Coronary artery (tissue), 2 donors: ENCODE results near the gene ATP8B1.
"Not testable (repeated sequence)": the region's sequence is repeated elsewhere in the genome, so short reads cannot be mapped to it uniquely, and the experiment has no call there.

Source experiments
- DNase-seq: peaks from one replicate; pipeline ENCODE4 v3.0.0-alpha.2; 2017; ENCODE audit warnings: low spot score
- H3K27ac ChIP-seq, 2 donors: fragments of 200-600 bp; sonication (generic); one replicate each; pipeline ENCODE4 v1.5.1; 2016 to 2019
- H3K4me3 ChIP-seq: fragments of 200-600 bp; sonication (generic); 2 replicates; pipeline ENCODE4 v1.5.1; 2016; ENCODE audit warnings: mild to moderate bottlenecking, moderate library complexity
- CTCF ChIP-seq: fragments of 200-600 bp; sonication (generic); IDR thresholded peaks from one replicate; pipeline ENCODE4 v1.5.1; 2019; ENCODE audit warnings: antibody characterized with exemption

Gene ATP8B1

GRCh38 chr18:57651914-57652313 lies 151.2 kb downstream of the ATP8B1 start:
- Histone ChIP-seq H3K27ac (no peak overlapping the region), H3K4me3 (no peak overlapping the region)
- DNase-seq, result no peak
- no peak for TF ChIP-seq CTCF

DNA sequence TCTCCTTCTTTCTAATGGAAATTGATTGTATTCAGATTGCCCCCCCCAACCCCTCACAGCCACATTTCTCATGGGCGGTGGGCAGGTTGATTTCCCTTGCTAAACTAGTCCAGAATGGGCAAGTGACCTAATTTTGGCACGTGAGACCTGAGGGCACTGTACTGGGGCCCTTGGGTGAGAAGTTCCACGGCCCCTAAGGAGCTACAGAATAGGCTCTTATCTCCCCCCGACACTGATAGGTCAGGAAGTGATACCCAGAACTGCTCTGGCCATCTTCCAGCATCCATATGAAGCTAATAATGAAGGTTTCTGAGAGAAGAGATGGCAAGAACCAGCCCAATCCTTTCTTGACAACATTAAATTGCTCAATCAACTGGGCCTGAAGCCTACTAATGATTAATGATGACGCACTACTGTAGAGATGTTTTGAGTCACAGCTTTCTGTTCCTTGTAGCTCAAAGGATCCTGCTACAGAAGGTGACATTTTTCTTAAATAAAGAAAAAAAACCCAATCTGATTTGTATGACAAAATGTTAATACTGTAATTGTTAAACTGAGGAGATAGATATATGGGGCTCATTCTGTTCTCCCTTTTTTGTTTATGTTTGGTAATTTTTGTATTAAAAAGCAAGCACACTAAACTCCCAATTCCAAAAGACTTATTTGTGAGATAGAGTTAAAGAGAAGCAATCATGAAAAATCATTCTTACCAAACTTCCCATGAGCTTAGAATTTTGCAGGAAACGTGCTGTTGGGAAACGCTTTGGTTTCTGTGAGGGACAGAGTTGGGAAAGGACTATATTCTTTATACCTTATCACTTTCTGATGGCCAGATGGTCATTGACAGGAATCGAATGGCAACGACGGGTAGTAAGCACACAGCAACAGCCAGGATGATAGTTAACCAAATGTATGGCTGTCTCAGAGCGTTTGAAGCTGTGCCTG lies 153.3 kb downstream of the ATP8B1 start:
- DNase-seq, result no peak
- no peak for TF ChIP-seq CTCF
- Histone ChIP-seq H3K27ac (peak overlapping the region; percentile 20 to 57), H3K4me3 (no peak overlapping the region)

DNA sequence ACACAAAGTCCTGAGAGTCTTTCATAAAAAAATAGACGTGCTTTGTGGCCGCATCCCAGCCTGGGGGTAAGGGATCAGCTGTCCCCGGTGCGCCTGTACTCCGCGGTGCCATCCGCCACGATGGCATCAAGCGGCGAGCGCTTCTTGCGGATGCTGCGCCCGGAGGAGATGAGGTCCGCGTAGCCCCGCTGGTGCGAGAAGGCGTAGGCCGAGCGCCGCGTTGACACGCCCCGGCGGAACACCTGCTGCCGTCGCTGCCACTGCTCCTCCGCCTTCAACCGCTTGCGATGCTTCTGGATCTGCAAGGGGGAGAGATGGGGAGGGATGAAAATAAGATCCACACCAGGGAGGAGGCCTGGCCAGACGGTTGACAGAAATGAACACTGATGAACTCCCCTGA lies 154.7 kb downstream of the ATP8B1 start:
- TF ChIP-seq CTCF, result no peak
- H3K27ac ChIP-seq, result no peak overlapping the region
- DNase-seq, result no peak
- H3K4me3 ChIP-seq, result no peak overlapping the region

DNA sequence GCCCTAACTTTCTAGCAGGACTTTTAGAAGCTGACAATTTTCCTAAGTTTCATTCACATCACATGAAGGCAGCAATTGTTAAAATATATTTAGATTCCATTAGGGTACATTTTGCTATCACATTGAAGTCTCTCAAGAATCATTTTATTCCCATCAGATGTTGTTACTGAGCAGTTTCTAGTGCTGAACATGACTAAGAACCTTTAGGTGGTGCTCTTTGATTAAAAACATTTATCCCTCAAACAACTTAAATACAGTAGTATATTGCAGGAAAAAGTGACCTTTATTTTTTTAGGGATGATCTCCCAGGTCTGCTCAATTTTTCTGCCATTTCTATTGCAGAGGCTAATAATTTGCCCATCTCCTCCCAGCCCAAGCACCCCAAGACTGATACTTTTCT lies 158.6 kb downstream of the ATP8B1 start:
- no peak for DNase-seq
- TF ChIP-seq CTCF, result no peak
- Histone ChIP-seq H3K27ac (no peak overlapping the region), H3K4me3 (no peak overlapping the region)

GRCh38 chr18:57643726-57644125 lies 159.4 kb downstream of the ATP8B1 start:
- DNase-seq, H3K4me3 ChIP-seq, H3K27ac ChIP-seq: not testable (repeated sequence)

GRCh38 chr18:57642462-57642861 lies 160.7 kb downstream of the ATP8B1 start:
- H3K27ac ChIP-seq, H3K4me3 ChIP-seq, DNase-seq: not testable (repeated sequence)

- no peak for TF ChIP-seq CTCF
- Histone ChIP-seq H3K4me3 (no peak overlapping the region), H3K27ac (no peak overlapping the region)
- no peak for DNase-seq
Measured at GRCh38 chr18:57640749-57641148, 162.4 kb downstream of the ATP8B1 start.

GRCh38 chr18:57640236-57640635 lies 162.9 kb downstream of the ATP8B1 start:
- Histone ChIP-seq H3K4me3 (no peak overlapping the region), H3K27ac (no peak overlapping the region)
- TF ChIP-seq CTCF, result no peak
- DNase-seq, result no peak
